RPMI8226 (cell line): ENCODE measurements around the gene CELF2.
A peak's percentile ranks its signal among the peaks of the same experiment; 100 is the strongest.
"Not testable (repeated sequence)": the region's sequence is repeated elsewhere in the genome, so short reads cannot be mapped to it uniquely, and the experiment has no call there.

ENCODE experiments used
- DNase-seq: peaks from one replicate; pipeline ENCODE4 v3.0.0-alpha.2; 2015

The CELF2 gene

DNA sequence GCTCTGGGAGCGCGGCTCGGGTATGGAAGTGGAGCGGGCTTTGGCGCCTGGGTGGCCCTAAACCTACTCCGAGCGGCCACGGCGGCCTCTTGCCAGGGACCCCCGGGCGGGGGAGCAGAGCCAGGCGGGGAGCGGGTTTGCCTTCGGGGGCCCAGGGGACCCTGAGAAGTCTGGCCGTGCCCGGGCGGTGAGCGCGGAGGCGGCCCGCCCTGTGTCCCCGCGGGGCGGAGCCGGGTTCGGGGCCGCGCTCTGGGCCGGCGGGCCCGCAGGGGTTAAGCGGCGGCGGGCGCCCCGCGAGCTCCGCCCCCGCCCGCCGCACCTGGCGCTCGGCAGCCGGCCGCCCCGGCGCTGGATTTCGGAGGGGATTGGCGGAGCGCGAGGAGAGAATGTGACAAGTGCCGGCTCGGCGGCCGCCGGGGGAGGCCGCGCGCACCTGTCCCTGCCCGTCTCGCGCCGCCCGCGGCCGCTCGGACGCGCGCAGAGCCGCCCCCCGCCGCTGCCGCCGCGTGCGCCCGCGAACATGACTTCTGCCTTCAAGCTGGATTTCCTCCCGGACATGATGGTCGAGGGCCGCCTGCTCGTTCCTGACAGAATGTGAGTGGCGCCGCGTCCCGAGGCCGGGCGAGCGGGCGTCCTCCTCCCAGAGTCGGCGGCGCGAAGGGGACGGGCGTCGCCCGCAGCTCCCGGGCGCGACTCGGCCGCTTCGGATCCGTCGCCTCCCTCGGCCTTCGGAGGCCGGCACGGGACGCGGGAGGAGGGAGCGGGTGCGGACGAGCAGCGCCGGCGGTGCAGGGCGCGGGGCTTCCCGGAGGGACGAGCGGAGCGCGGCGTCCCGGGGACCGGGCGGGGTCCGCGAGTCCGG is at the start of gene CELF2:
Gene CELF2 (plus strand): TSS at position 303 of the 862 bp plus-strand sequence. CDS start 218 bp downstream, at position 521.
- peak; percentile 71 for DNase-seq

DNA sequence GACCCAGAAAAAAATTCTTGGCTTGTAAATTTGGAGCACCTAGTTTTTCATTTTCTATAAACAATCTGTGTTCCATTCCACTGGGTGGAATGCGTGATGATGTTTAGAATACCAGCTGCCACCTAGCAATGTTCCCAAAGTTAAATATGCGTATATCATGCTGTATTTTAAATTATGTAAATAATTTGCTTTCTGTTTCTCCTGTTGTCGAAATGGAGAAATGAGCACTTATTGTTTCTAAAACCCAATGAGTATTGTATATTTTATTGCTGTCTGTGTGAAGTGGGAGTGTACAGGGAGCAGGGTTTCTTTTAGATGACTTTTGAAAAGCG is 49.4 kb upstream of the CELF2 start:
- DNase-seq: no peak

DNA sequence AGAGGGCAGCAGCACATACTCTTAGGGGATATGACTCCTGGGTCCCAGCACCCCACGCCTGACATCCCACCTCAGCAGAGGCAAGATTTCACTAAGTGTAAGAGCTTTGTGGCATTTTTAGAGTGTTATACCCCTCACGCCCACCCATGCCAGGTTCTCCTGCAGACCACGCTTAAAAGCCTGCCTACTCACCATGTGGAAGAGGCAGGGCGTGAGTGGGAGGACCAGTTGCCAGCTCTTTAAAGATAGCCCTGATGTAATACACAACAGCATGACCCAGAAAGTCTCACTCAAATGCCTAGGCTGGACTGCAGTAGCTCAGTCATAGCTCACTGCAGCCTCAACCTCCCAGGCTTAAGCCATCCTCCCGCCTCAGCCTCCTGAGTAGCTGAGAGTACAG is 44.4 kb upstream of the CELF2 start:
- no peak for DNase-seq

DNA sequence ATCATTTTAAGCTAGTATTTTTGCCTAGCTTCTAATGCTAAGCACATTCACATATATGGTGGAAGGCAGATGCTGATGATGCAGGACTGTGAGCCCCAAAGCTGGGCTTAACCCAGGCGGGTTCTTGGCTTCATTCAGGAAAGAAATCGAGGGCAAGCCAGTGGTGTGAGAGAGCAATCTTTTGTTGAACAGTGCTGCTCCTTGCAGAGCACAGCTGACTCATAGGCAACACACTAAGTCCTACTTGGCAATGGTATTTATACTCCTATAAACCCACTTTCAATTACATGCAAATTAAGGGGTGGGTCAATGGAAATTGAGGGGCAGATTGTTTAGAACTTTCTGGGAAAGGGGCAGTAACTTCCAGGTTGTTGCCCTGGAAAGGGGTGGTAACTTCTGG is 42.0 kb upstream of the CELF2 start:
- DNase-seq: no peak

DNA sequence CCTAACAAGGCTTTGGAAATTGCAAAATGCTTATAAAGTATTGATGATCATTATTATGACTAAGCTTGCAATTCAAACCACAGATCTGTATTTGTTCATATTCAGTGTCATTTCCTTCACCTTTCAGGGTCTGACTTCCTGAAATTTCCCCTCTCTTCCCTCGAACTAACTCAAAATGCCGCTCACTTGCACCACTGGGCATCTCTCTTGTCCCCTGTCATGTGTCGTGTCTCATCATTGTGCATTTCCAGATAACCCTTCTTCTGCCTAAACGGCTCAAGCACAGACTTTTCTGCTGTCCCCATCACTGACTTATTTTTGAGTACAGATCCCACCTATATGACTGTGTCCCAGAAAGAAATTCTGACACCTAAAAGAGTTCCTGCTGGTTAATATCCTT is 41.0 kb upstream of the CELF2 start:
- DNase-seq: no peak

DNA sequence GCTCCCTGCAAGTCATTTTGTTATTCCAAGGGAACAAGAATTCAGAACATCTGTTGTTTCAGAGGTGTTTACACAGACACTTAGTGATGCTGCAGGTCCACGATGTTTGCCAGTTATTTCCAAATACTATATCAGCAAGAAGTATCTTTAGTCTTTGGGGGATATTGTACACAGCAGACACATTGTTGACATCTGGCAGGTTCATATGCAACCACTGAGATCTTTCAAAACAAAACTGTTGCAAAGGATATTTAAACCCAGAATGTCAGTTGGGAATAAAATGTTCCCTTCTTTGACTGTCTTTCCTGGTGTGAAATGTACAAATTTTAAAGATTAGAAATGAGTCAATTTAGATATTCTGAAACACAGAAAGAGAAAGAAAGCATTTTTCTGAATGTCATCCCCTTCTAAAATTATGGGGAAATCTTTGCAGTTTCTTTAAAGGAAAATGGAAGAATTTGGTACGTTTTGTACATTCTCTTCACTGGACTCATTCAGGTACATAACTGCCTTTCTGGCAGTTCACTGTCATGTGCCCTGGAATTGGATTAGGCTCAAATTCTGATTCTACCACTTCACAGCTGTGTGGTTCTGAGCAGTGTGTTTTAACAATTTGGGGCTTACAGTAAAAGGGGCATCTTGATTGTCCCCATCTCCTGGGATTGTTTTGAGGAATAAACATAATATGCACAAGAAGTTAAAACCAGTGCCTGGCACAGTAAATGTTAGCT is 40.3 kb upstream of the CELF2 start:
- DNase-seq: no peak

DNA sequence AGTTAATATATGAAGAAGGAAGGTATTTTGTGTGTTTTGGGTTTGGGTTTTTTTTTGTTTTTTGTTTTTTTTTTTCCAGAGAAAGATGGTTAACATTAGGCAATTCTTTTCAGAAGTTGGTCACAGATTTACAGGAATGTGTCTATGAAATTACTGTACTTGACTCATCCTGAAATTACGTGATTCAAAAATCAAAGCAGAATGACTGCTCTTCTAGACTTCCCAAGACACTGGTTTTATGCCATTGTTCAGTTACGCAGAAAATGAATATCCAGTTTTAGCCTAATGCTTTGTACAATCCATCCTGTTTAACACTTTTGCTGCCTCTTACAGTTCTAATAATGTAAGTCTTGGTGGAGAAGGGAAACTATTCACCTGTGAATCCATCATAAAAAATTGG is 39.7 kb upstream of the CELF2 start:
- DNase-seq: no peak

DNA sequence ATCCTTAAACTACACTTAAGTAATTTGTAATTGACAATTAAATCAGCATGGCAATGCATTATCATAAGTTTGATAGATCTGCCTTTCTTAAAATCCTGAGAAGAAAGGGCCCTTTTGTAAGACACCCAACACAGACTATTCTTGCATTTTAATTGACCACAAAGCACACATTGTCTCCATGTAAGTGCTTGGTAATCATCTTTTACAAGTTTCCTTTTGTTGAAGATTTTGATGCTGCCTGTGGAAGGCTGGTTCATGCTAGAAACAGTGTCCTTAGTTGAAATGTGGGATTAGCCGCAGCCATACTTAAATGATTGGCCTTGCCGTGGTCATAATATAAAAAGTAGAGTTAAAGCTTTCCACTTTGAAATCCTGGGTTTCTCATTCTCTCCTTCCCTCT is 32.3 kb upstream of the CELF2 start:
- DNase-seq: no peak

DNA sequence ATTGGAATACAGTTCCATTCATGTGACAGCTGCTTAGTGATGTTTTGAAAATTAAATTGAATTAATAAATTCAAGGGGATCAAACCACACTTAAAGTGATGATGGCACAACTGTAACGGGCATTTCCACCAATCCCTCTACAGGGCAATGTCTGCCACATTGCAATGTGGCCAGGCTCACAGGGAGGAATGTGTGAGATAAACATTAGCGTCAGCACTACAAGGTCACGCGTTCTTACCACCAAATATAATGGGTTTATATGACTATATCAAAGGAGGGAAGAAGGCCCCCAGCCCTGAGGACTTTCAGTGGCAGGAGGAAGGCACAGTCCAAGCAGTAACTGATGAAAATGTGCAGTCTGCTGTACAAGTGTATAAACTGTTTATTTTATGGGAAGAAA is 31.1 kb upstream of the CELF2 start:
- no peak for DNase-seq

DNA sequence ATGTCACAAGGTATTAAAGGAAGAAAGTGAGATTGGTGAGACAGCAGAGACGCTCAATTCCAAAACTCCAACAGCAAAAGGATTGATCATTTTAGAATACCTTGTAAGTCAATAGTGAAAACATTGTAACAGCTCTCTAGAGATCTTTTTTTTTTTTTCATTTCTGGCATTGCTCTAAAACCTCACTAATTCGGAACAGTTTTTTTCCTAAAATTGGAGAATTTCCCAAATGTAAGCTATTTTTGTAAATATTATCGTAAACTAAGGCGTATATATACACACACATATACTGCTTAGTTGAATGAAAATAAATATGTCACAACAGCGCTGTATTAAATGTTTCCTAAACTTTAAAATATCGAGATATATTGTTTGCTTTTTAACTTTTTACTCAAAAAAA is 30.6 kb upstream of the CELF2 start:
- DNase-seq: no peak

DNA sequence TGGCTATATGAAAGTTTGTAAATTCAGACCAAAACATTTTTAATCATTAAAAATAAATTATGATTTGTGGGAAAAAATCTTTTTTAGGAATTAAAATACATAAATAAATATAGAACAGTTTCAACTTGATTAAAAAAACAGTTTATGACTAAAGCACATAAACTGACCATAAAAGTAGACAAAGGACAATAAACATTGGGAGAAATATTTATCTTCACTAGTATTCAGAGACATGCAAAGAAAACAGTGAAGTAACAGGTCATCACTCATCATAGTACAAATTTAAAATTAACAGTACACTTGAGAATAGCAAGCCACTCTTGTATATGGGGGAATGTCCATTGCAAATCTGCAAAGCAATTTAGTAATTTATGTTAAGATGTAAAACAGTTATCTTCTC is 28.0 kb upstream of the CELF2 start:
- DNase-seq: no peak

DNA sequence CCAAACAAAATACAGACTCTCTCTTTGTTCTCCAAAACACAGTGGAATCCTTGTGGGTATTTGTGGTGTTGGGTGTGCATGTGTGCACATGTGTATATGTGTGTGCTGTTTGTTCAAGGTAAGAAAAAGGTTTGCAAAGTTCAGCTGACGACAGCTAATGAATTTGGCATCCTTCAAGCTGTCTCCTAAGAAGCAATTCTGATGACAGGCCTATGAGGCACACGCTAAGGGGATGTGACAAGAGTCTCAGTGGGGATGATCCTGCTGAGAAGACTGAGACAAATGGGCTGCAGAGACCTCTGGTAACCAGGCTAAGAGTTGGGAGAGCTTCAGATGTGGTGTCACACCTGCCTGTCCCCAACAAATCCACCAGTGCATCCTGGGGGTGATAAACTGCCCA is 26.5 kb upstream of the CELF2 start:
- DNase-seq: no peak

DNA sequence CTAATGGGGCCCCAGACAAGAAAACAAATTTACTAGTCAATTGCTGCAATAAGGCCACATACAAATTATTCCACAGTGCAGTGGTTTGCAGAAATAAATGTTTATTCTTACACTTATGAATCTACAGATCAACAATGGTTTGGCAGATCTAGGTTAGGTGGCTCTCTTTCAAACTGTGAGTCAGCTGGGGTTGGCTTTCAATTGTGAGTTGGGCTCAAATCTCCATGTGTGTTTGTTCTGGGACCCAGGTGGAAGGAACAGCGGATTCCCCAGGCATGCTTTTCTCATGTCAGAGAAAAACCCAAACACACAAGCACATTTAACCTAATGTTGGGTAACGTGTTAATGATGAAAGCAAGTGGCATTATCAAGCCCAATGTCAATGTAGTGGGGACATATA is 25.6 kb upstream of the CELF2 start:
- no peak for DNase-seq

DNA sequence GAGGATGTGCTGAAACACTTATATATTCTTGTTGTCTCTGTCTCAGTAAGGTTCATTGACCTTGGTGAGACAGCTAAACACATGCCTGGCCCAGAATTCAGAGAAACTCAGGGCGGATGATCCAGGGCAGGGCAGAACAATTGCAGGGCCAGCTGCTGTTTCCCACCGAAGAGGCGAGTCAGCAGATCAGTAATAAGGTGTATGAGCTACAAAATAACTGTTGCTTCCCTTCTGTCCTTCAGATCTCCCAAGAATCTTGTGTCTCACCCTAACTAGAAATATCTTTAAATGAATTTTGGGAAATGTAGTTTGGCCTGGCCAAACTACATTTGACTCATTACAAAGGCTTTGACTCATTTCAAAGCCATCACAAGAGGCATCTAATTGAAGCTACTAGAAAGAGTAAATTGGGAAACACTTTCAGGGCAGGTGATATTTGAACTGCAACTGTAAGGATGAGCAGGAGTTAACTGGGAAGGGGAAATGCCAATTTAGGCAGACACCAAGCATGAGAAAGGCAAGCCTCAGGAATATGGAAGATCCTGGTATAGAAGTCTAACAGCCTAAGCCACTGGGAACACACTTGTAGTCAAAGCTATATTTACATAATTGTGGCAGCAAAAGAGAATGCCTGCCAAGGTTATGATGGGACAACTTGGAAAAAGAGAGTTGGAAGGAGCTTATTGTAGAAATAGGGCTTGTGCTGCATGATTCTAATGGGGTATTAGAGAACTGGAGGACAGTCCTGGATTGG is 24.5 kb upstream of the CELF2 start:
- DNase-seq: no peak

DNA sequence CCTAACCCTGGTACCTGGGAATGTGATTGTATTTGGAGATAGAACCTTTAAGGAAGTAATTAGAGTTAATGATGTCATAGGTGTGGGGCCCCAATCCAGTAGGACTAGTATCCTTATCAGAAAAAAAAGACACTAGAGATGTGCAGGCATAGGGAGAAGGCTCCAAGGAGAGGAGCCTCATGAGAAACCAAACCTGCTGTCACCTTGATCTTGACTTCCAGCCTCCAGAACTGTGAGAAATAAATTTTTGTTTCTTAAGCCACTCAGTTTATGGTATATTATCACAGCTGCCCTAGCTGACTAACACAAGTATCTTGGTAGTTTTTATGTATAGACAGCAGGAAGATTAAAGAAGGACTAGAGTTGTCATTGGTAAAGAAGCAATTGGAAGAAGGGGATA is 23.9 kb upstream of the CELF2 start:
- no peak for DNase-seq

DNA sequence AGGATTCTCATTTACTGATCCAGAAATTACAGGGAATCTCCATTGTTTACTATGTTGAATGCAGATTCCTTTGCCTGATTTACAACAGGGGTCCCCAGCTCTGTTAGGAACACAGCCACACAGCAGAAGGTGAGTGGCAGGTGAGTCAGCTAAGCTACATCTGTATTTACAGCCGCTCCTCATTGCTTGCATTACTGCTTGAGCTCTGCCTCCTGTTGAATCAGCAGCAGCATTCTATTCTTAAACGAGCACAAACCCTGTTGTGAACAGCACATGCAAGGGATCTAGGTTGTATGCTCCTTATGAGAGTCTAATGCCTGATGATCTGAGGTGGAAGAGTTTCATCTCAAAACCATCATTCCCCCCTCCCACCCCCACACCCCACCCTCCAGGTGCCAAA is 23.3 kb upstream of the CELF2 start:
- DNase-seq: no peak

DNA sequence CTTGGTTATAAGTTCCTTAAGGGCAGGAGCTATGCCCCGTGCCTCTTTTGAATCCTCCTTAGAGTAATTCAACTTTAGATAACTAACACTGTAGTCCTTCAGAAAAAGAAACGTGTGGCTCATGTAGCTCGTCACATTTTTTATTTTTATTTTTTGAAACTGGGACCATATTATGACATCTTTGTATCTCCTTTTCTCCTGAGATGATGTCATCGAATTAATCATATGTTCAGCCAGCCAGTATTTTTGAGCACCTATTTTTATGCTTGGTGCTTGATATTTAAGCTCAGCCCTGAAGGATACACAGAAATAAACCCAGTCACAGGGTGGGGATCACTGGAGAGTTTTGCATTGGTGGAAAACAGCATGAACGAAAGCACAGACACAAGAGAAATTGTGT is 22.6 kb upstream of the CELF2 start:
- no peak for DNase-seq

DNA sequence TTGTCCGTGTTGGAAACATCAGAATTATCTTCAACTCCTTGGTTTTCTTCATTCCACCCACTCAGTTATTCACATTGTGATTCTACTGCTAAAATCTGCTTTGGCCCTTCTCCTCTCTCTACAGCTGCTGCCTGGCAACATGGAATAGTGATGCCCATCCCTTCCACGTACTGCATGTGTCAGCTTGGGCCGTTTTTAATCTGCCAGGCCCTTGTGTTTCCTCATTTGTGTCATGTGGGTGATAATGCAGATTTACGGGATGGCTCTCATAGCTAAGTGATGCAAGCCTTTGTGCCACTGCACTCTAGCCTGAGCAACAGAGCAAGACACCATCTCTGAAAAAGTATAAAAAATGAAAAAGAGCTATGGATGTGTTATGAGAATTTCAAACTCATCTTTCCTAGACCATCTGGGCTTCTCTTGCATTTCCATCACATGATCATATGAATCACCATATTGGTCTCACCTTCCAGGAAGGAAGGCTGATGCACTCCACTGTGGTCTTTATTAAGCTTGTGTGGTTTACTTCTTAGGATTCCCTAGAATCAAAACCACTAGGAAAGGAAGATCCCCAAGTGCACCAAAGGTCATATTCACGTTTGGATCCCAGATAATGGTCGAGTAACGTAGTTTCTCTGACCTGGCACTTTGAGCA is 20.6 kb upstream of the CELF2 start:
- DNase-seq: no peak

DNA sequence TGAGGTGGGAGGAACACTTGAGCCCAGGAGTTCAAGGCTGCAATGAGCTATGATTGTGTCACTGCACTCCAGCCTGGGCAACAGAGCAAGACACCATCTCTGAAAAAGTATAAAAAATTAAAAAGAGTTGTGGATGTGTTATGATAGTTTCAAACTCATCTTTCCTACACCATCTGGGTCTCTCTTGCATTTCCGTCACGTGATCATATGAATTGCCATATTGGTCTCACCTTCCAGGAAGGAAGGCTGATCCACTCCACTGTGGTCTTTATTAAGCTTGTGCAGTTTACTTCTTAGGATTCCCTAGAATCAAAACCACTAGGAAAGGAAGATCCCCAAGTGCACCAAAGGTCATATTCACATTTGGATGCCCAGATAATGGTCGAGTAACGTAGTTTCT is 18.2 kb upstream of the CELF2 start:
- DNase-seq: not testable (repeated sequence)

DNA sequence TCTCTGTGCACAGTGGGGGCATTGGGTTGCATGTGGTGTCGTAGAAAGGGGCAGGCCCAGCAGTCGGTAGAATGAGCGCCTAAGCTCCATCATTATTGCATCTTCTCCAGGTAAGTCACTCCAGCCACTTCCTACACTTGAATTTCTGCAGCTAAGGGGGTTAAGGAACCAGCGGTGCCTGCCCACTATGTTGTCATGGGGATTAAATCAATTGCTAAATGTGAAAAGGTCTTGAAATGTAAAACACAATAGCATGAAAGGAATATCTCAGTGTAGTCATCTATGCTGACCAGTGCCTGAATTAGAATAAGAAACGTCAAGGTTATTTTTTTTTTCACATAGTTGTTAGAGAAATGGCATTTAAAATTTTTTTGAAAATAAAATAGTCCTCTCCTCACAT is 15.2 kb upstream of the CELF2 start:
- no peak for DNase-seq

DNA sequence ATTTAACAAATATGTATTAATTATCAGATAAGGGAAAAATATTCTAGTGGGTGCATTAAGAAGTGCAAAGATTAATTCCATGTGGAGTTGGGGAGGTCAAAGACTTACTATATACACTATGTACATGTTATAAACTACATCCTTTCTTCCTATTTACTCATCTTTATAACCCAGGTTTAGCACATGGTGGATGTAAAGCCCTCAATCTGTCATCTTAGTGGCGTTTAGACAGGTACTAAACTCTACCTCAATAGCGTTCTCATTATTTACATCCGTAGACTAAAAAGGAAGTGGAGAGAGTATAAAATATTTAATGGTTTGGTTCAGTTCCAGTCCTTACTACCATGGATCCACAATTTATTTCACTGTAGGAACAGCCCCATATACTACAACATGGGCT is 14.8 kb upstream of the CELF2 start:
- DNase-seq: no peak

DNA sequence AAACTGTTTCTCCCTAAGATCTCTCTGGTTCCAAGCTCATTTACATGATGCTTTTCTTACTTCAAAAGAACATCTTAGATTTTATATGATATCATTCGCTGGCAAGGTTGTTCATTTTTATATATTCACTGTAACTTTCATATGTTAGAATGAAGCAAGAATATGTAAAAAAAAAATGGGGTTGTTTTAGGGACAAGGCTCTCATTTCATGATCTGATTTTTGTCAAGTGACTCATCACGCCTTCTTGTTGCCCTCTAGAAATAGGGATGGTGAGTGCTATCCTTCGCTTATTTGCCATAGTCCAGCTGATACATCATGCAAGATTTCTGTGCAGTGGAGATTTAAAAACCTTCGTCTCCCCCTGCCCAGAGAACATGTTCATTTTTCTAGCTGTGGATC is 14.0 kb upstream of the CELF2 start:
- no peak for DNase-seq
